RWPE2 (cell line): ENCODE data around the gene JDP2.

Experiments used
- ATAC-seq: fragments of 200-7000 bp; cut with Tn5 transposase; 3 replicates; pipeline ENCODE4 v1.9.1; 2021; ENCODE audit warnings: low read depth
- DNase-seq: peaks from one replicate; pipeline ENCODE4 v3.0.0-alpha.2; 2020; ENCODE audit warnings: low spot score
- H3K27ac ChIP-seq: fragments of 450-650 bp; 2 replicates; pipeline ENCODE4 v1.5.1; 2017; ENCODE audit warnings: mild to moderate bottlenecking; ENCODE audit not compliant: poor library complexity, severe bottlenecking
- H3K27me3 ChIP-seq: fragments of 250-450 bp; sonication (Bioruptor Pico); 2 replicates; pipeline ENCODE4 v1.5.1; 2021; ENCODE audit warnings: mild to moderate bottlenecking, moderate library complexity; ENCODE audit not compliant: insufficient read depth, poor library complexity, severe bottlenecking
- H3K36me3 ChIP-seq: fragments of 250-450 bp; sonication (Bioruptor Pico); 2 replicates; pipeline ENCODE4 v1.5.1; 2020; ENCODE audit warnings: low read depth, mild to moderate bottlenecking, moderate library complexity
- H3K4me1 ChIP-seq: fragments of 250-450 bp; sonication (Bioruptor Pico); 2 replicates; pipeline ENCODE4 v1.5.1; 2021; ENCODE audit warnings: mild to moderate bottlenecking, moderate library complexity; ENCODE audit not compliant: insufficient read depth, poor library complexity, severe bottlenecking
- H3K4me3 ChIP-seq: fragments of 250-450 bp; sonication (Bioruptor Pico); 2 replicates; pipeline ENCODE4 v1.5.1; 2021; ENCODE audit warnings: mild to moderate bottlenecking, moderate library complexity; ENCODE audit not compliant: severe bottlenecking
- H3K9me3 ChIP-seq: fragments of 250-450 bp; sonication (Bioruptor Pico); 2 replicates; pipeline ENCODE4 v1.5.1; 2021; ENCODE audit warnings: mild to moderate bottlenecking, moderate library complexity; ENCODE audit not compliant: severe bottlenecking
- CTCF ChIP-seq: fragments of 450-650 bp; IDR thresholded peaks from one replicate; pipeline ENCODE4 v1.5.1; 2017; ENCODE audit warnings: mild to moderate bottlenecking, moderate library complexity; ENCODE audit not compliant: poor library complexity, severe bottlenecking

The JDP2 gene

GRCh38 chr14:75430116-75430515 lies 2.3 kb downstream of the JDP2 start:
- H3K27ac ChIP-seq, result no peak overlapping the region
- no peak for TF ChIP-seq CTCF
- no peaks in the 10 kb centered on the region for H3K9me3 ChIP-seq
- peaks cover 3% of the 10 kb centered on the region for H3K4me1 ChIP-seq
- peaks cover 44% of the 10 kb centered on the region for H3K36me3 ChIP-seq
- DNase-seq (no peak), ATAC-seq (no peak)
- no peak overlapping the region for H3K4me3 ChIP-seq
- no peaks in the 10 kb centered on the region for H3K27me3 ChIP-seq

DNA sequence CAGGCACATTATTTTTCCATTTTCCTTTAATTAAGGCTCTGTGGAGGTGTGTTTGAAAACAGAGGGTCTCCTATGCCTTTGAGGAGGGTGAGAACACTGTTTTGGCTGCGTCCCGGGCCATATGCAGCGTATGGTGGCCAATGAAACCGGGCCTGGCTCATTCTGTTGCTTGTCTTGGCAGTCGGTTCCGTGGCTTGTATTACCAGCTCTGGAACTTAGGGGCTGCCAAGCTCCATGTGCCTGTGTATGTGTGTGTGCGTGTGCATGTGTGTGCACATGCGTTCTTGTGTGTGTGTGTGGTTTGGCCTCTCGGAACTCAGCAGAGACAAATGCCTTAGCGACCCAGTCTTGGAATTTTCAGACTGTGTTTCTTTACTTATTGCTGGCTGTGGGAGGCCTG lies 2.7 kb downstream of the JDP2 start:
- DNase-seq (no peak), ATAC-seq (no peak)
- no peak overlapping the region for H3K27ac ChIP-seq
- H3K27me3 ChIP-seq, result no peaks in the 10 kb centered on the region
- TF ChIP-seq CTCF, result no peak
- peaks cover 3% of the 10 kb centered on the region for H3K4me1 ChIP-seq
- H3K9me3 ChIP-seq, result no peaks in the 10 kb centered on the region
- H3K36me3 ChIP-seq, result peaks cover 48% of the 10 kb centered on the region
- no peak overlapping the region for H3K4me3 ChIP-seq

- no peaks in the 10 kb centered on the region for H3K27me3 ChIP-seq
- no peak overlapping the region for H3K4me3 ChIP-seq
- TF ChIP-seq CTCF, result no peak
- no peak overlapping the region for H3K27ac ChIP-seq
- DNase-seq, result no peak
- ATAC-seq, result no peak
- no peaks in the 10 kb centered on the region for H3K9me3 ChIP-seq
- H3K36me3 ChIP-seq, result peaks cover 53% of the 10 kb centered on the region
- peaks cover 3% of the 10 kb centered on the region for H3K4me1 ChIP-seq
Measured at GRCh38 chr14:75430976-75431375, 3.2 kb downstream of the JDP2 start.

DNA sequence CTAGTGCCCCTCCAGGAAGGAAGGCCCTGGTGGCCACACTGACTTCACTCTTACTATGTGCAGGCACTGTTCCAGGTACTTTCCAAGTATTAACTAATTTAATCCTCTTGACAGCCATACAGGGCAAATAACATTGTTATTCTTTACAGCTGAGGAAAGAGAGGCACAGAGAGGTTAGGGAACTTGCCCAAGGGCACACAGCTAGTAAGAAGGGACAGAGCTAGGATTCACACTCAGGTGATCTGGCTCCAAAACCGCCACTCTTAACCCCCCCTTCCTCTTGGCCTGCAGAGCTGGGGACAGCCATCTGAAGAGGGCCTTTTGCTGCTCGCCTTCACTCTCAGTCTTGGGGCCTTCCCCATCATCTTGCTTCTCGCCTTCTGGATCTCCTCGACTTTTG lies 4.0 kb downstream of the JDP2 start:
- ATAC-seq (no peak), DNase-seq (no peak)
- peaks cover 58% of the 10 kb centered on the region for H3K36me3 ChIP-seq
- no peaks in the 10 kb centered on the region for H3K27me3 ChIP-seq
- no peaks in the 10 kb centered on the region for H3K9me3 ChIP-seq
- H3K4me3 ChIP-seq, result no peak overlapping the region
- no peak overlapping the region for H3K27ac ChIP-seq
- no peak for TF ChIP-seq CTCF
- H3K4me1 ChIP-seq, result peaks cover 3% of the 10 kb centered on the region

DNA sequence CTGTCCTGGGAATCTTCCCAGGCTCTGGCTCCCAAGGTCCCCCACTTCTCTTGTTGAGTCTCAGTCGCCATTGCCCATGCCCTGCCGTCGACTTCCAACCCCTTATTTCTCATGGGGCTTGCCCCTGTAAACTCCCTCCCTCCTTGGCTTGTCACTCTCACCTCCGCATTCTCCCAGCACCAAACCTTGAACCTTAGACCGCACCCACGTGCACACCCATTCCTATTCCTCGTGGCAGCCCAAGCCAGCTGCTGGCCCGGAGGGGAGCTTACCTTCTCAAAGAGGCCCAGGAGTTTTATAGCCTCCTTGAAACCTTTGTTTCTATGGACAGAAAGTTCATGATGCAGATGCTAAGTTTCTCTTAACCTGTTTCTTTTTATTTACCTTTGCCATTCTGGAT lies 4.6 kb downstream of the JDP2 start:
- no peak for ATAC-seq
- Histone ChIP-seq H3K4me3 (no peak overlapping the region), H3K36me3 (peaks cover 61% of the 10 kb centered on the region), H3K4me1 (peaks cover 3% of the 10 kb centered on the region), H3K9me3 (no peaks in the 10 kb centered on the region), H3K27ac (no peak overlapping the region), H3K27me3 (no peaks in the 10 kb centered on the region)
- no peak for TF ChIP-seq CTCF
- DNase-seq, result no peak
